DOHH2 (cell line): ENCODE results near the gene TMEM144.
"Not testable (repeated sequence)": the region's sequence is repeated elsewhere in the genome, so short reads cannot be mapped to it uniquely, and the experiment has no call there.

Experiments used
- H3F3A ChIP-seq: fragments of 200-600 bp; sonication (generic), shearing (Covaris generic); 2 replicates; pipeline ENCODE4 v1.6.0; 2016; ENCODE audit warnings: antibody characterized with exemption, mild to moderate bottlenecking; ENCODE audit not compliant: control insufficient read depth, insufficient read depth
- H3K27ac ChIP-seq: fragments of 200-600 bp; sonication (generic); 2 replicates; pipeline ENCODE4 v1.5.1; 2014; ENCODE audit warnings: low read depth, mild to moderate bottlenecking, low read length, moderate library complexity
- H3K27me3 ChIP-seq: fragments of 200-600 bp; sonication (generic); 2 replicates; pipeline ENCODE4 v1.6.1; 2014; ENCODE audit warnings: mild to moderate bottlenecking, low read length, mixed read lengths; ENCODE audit not compliant: control insufficient read depth
- H3K36me3 ChIP-seq: fragments of 200-600 bp; sonication (generic); 2 replicates; pipeline ENCODE4 v1.6.1; 2014; ENCODE audit warnings: mild to moderate bottlenecking, low read length, moderate library complexity, mixed read lengths; ENCODE audit not compliant: control insufficient read depth
- H3K4me1 ChIP-seq: fragments of 200-600 bp; sonication (generic); 2 replicates; pipeline ENCODE4 v1.6.1; 2014; ENCODE audit warnings: mild to moderate bottlenecking, low read length, mixed read lengths; ENCODE audit not compliant: control insufficient read depth
- H3K4me2 ChIP-seq: fragments of 200-600 bp; sonication (generic); 2 replicates; pipeline ENCODE4 v1.6.0; 2014; ENCODE audit warnings: mild to moderate bottlenecking, low read length, moderate library complexity
- H3K4me3 ChIP-seq: fragments of 200-600 bp; sonication (generic); 2 replicates; pipeline ENCODE4 v1.5.1; 2014; ENCODE audit warnings: mild to moderate bottlenecking, low read length, mixed read lengths
- H3K79me2 ChIP-seq: fragments of 200-600 bp; sonication (generic); 2 replicates; pipeline ENCODE4 v1.6.1; 2014; ENCODE audit warnings: mild to moderate bottlenecking, low read length, mixed read lengths; ENCODE audit not compliant: control insufficient read depth
- H3K9me2 ChIP-seq: fragments of 200-600 bp; sonication (generic); replicated peaks from 2 replicates; pipeline ENCODE4 v1.6.1; 2014; ENCODE audit warnings: mild to moderate bottlenecking, low read length, mixed read lengths; ENCODE audit not compliant: control insufficient read depth
- H3K9me3 ChIP-seq: fragments of 200-600 bp; sonication (generic); 2 replicates; pipeline ENCODE4 v1.6.1; 2014; ENCODE audit warnings: antibody characterized with exemption, low read length, mixed read lengths; ENCODE audit not compliant: control insufficient read depth, insufficient read depth
- H4K20me1 ChIP-seq: fragments of 200-600 bp; sonication (generic); 2 replicates; pipeline ENCODE4 v1.6.0; 2014; ENCODE audit warnings: low read depth, mild to moderate bottlenecking, antibody characterized with exemption, low read length, moderate library complexity; ENCODE audit not compliant: control insufficient read depth, insufficient read depth
- EZH2phosphoT487 ChIP-seq: fragments of 200-600 bp; sonication (generic); IDR thresholded peaks from 2 replicates; pipeline ENCODE4 v1.6.1; 2017; ENCODE audit warnings: borderline replicate concordance, mild to moderate bottlenecking, antibody characterized with exemption, low read length, moderate library complexity, mixed read lengths
- TF ChIP-seq, protein P1 (sequence below): fragments of 200-600 bp; sonication (generic); IDR thresholded peaks from one replicate; pipeline ENCODE4 v1.5.1; 2014; ENCODE audit warnings: antibody characterized with exemption, mild to moderate bottlenecking, low read depth, low read length; ENCODE audit not compliant: poor library complexity, severe bottlenecking

The TMEM144 gene

DNA sequence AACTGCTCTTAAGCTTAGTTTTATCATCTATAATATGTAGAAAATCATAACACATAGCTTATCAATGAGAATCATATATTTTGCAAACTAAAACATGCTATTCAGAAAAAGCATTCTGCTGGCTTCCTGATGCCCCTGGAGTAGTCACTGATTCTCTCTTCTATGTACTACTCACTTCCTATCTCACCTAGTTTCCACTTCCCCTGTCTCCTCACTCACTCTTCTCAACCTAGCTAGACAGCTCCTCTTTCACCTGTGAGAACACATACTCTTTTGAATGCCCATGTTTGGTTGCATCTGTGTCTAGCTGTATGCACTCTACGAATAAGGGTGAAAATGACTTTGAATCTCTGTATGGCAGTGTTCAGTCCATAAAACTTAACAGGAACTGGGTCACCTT is 9.3 kb downstream of the TMEM144 start:
- H3K27me3 ChIP-seq: no peaks in the 10 kb centered on the region
- TF ChIP-seq EZH2phosphoT487: no peak
- TF ChIP-seq, protein P1, sequence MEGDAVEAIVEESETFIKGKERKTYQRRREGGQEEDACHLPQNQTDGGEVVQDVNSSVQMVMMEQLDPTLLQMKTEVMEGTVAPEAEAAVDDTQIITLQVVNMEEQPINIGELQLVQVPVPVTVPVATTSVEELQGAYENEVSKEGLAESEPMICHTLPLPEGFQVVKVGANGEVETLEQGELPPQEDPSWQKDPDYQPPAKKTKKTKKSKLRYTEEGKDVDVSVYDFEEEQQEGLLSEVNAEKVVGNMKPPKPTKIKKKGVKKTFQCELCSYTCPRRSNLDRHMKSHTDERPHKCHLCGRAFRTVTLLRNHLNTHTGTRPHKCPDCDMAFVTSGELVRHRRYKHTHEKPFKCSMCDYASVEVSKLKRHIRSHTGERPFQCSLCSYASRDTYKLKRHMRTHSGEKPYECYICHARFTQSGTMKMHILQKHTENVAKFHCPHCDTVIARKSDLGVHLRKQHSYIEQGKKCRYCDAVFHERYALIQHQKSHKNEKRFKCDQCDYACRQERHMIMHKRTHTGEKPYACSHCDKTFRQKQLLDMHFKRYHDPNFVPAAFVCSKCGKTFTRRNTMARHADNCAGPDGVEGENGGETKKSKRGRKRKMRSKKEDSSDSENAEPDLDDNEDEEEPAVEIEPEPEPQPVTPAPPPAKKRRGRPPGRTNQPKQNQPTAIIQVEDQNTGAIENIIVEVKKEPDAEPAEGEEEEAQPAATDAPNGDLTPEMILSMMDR: no peak
- no peak overlapping the region for H3K4me2 ChIP-seq
- H3K36me3 ChIP-seq: no peaks in the 10 kb centered on the region
- no peaks in the 10 kb centered on the region for H3K79me2 ChIP-seq
- H3K9me3 ChIP-seq: no peaks in the 10 kb centered on the region
- no peak overlapping the region for H3K27ac ChIP-seq
- no peaks in the 10 kb centered on the region for H3F3A ChIP-seq
- H4K20me1 ChIP-seq: no peaks in the 10 kb centered on the region
- H3K4me3 ChIP-seq: no peak overlapping the region
- no peaks in the 10 kb centered on the region for H3K9me2 ChIP-seq
- no peaks in the 10 kb centered on the region for H3K4me1 ChIP-seq

DNA sequence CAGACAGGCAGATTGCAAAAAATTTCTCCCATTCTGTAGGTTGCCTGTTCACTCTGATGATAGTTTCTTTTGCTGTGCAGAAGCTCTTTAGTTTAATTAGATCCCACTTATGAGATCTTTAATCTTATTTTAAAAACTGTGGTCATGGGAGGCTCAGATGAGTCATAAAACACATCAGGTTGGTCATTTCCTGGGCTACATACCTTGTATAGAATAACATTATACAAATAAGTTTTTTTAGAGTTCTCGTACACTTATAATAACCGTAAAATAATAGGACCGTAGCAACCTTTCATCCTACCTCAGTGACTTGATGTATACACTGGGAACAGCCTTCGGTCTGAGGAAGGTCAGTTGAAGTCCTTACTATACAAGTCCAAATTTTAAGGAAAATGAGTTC is 14.0 kb downstream of the TMEM144 start:
- H3K27ac ChIP-seq, H3K9me3 ChIP-seq, H3K4me3 ChIP-seq, H3K9me2 ChIP-seq, H3K36me3 ChIP-seq, H3K79me2 ChIP-seq, H4K20me1 ChIP-seq, H3K4me2 ChIP-seq, H3K4me1 ChIP-seq, H3F3A ChIP-seq, H3K27me3 ChIP-seq: not testable (repeated sequence)

DNA sequence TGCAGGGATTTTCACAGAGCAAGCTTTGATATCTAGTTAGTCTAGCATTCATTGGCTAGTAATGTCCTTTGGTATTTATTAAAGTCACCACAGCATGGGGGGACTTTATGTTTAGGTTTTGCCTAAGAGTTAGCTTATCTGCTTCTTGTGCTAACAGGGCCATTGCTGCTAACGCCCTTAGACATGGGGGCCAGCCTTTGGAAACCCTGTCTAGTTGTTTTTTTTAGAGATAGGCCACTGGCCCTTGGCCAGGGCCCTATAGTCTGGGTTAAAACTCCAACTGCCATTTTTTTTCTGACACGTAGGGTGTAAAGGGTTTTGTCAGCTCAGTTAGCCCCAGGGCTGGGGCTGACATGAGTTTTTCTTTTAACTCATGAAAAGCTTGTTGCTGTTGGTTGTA is 14.7 kb downstream of the TMEM144 start:
- H3K4me2 ChIP-seq, H3K4me1 ChIP-seq, H3K4me3 ChIP-seq, H3K27ac ChIP-seq, H3K9me3 ChIP-seq, H3F3A ChIP-seq, H4K20me1 ChIP-seq, H3K36me3 ChIP-seq, H3K9me2 ChIP-seq, H3K79me2 ChIP-seq, H3K27me3 ChIP-seq: not testable (repeated sequence)

DNA sequence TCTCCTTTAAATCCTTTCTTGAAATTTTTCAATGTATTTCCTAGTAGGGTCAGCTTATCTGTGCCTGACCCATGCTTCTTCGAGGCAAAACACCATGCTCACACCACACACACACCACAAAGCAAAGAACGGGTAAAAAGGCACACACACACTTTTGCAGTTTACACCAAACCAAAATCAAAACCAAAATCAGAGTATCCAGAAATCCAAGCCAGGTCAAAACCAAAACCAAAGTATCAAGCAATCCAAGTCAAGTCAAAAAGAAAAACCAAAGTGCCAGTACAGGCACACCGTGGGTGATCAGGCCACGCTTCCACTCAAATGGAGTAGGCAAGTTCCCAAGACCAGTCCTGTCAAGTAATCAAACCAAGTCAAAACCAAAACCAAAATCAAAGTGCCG is 17.6 kb downstream of the TMEM144 start:
- not testable (repeated sequence) for H3K27me3 ChIP-seq, H3K4me3 ChIP-seq, H3K36me3 ChIP-seq, H3K79me2 ChIP-seq, H4K20me1 ChIP-seq, H3K9me3 ChIP-seq, H3F3A ChIP-seq, H3K27ac ChIP-seq, H3K4me1 ChIP-seq, H3K9me2 ChIP-seq, H3K4me2 ChIP-seq

DNA sequence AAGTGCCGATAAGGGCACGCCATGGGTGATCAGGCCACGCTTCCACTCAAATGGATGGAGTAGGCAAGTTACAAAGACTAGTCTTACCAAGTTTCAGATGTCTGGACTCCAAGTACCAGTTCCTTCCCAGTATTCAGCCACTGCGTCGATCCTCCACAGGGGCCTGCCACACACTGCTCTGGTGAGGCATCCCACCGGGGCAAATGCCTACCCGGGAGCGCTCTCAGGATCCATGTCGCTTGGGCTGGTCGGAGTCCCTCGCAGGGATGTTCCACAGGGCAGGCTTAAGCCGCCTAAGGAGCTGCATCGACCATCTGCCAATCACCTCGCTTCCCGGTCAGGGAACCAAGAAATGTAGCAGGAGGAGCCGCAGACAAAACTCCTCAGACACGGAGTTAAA is 18.1 kb downstream of the TMEM144 start:
- H3K36me3 ChIP-seq, H3K4me1 ChIP-seq, H3K27me3 ChIP-seq, H3F3A ChIP-seq, H3K4me3 ChIP-seq, H4K20me1 ChIP-seq, H3K4me2 ChIP-seq, H3K27ac ChIP-seq, H3K9me3 ChIP-seq, H3K9me2 ChIP-seq, H3K79me2 ChIP-seq: not testable (repeated sequence)
